B cell (primary cell): ENCODE data around the gene PCYOX1L. TPM values are rescaled to one million over a fixed set of nuclear protein-coding genes. Genes with fewer than 3 reads are reported as not detected.

ENCODE experiments used
- ATAC-seq: fragments of 200-7000 bp; cut with Tn5 transposase; one replicate; pipeline ENCODE4 v1.10.0; 2021; ENCODE audit warnings: low read depth, mild to moderate bottlenecking, moderate number of reproducible peaks, moderate library complexity
- CTCF ChIA-PET: fragments of 350-600 bp; sonication (Branson Sonifier 250); formaldehyde crosslinking; loops from one replicate; lab custom pipeline; 2021; ENCODE audit warnings: antibody characterized with exemption, inconsistent platforms; lab: Charles Lee
- POLR2A ChIA-PET: fragments of 350-600 bp; sonication (Branson Sonifier 250); formaldehyde crosslinking; loops from one replicate; lab custom pipeline; 2021; ENCODE audit warnings: antibody characterized with exemption; lab: Charles Lee
- DNase-seq: peaks from one replicate; pipeline ENCODE4 v3.0.0; 2013
- H2AFZ ChIP-seq: 2 replicates; pipeline ENCODE4 v1.6.1; 2012; ENCODE audit warnings: mild to moderate bottlenecking, low read depth, low read length; ENCODE audit not compliant: insufficient read depth, poor library complexity, severe bottlenecking
- H3K27ac ChIP-seq, 2 donors: 1 replicate in 1 of 2; 2 replicates in 1 of 2; pipeline ENCODE4 v1.5.1; 2012 to 2013; ENCODE audit warnings: low read length in 2 of 2, mild to moderate bottlenecking in 2 of 2, moderate library complexity in 1 of 2
- H3K27me3 ChIP-seq, 4 experiments: fragments of 200-600 bp in 1 of 4; sonication (generic) in 1 of 4; replicated peaks in 1 of 4; 1 replicate in 2 of 4; 2 replicates in 2 of 4; pipeline versions ENCODE4 v1.6.1 to v1.7.0; 2013 to 2016; ENCODE audit warnings: low read length in 3 of 4, mild to moderate bottlenecking in 2 of 4, mixed read lengths in 1 of 4, moderate library complexity in 1 of 4; ENCODE audit not compliant: insufficient read depth in 4 of 4, control insufficient read depth in 3 of 4; ENCODE audit errors: control extremely low read depth in 1 of 4
- H3K36me3 ChIP-seq, 2 experiments: replicated peaks in 1 of 2; 1 replicate in 1 of 2; 2 replicates in 1 of 2; pipeline versions ENCODE4 v1.6.1 to v1.7.1; 2013; ENCODE audit warnings: low read length in 1 of 2; ENCODE audit not compliant: insufficient read depth in 2 of 2, control insufficient read depth in 1 of 2; ENCODE audit errors: control extremely low read depth in 1 of 2, extremely low read depth in 1 of 2
- H3K4me1 ChIP-seq, 2 donors: fragments of 200-600 bp in 1 of 2; sonication (generic) in 1 of 2; 1 replicate in 1 of 2; 2 replicates in 1 of 2; pipeline versions ENCODE4 v1.5.1 to v1.6.1; 2013 to 2017; ENCODE audit warnings: low read length in 2 of 2; ENCODE audit not compliant: control insufficient read depth in 2 of 2, insufficient read depth in 2 of 2
- H3K4me2 ChIP-seq: replicated peaks from 2 replicates; pipeline ENCODE3; 2012; ENCODE audit warnings: mild to moderate bottlenecking, low read depth, low read length; ENCODE audit not compliant: poor library complexity, severe bottlenecking
- H3K4me3 ChIP-seq, 5 experiments: fragments of 200-600 bp in 1 of 5; sonication (generic) in 1 of 5; 1 replicate in 3 of 5; 2 replicates in 2 of 5; pipeline versions ENCODE4 v1.5.1 to v1.7.0; 2011 to 2016; ENCODE audit warnings: low read length in 4 of 5, mild to moderate bottlenecking in 4 of 5, low read depth in 2 of 5, control low read depth in 1 of 5, moderate library complexity in 1 of 5; ENCODE audit not compliant: insufficient read depth in 1 of 5; ENCODE audit errors: control extremely low read depth in 1 of 5, extremely low read depth in 1 of 5
- H3K79me2 ChIP-seq: fragments of 200-600 bp; sonication (generic); one replicate; pipeline ENCODE4 v1.6.0; 2016; ENCODE audit warnings: low read length; ENCODE audit not compliant: control insufficient read depth, insufficient read depth
- H3K9ac ChIP-seq: fragments of 200-600 bp; sonication (generic); 2 replicates; pipeline ENCODE4 v1.6.1; 2017; ENCODE audit warnings: mild to moderate bottlenecking, low read length, moderate library complexity
- H3K9me3 ChIP-seq, 3 donors: one replicate each; pipeline versions ENCODE4 v1.6.1 to v1.7.1; 2013; ENCODE audit warnings: low read length in 2 of 3; ENCODE audit not compliant: control insufficient read depth in 2 of 3, insufficient read depth in 1 of 3; ENCODE audit errors: control extremely low read depth in 1 of 3
- H4K20me1 ChIP-seq: 2 replicates; pipeline ENCODE4 v1.6.0; 2012; ENCODE audit warnings: mild to moderate bottlenecking, low read length; ENCODE audit not compliant: insufficient read depth, control insufficient read depth, poor library complexity, severe bottlenecking
- H3K27ac Mint-ChIP-seq: one replicate; pipeline ENCODE4 v1.8.0; 2021; ENCODE audit warnings: mixed read lengths
- H3K27me3 Mint-ChIP-seq: one replicate; pipeline ENCODE4 v1.8.0; 2021; ENCODE audit warnings: mixed read lengths
- H3K4me1 Mint-ChIP-seq: one replicate; pipeline ENCODE4 v1.8.0; 2021; ENCODE audit warnings: mixed read lengths
- H3K4me3 Mint-ChIP-seq: one replicate; pipeline ENCODE4 v1.8.0; 2021; ENCODE audit warnings: mixed read lengths
- H3K9me3 Mint-ChIP-seq: one replicate; pipeline ENCODE4 v1.8.0; 2022; ENCODE audit warnings: mixed read lengths; ENCODE audit not compliant: insufficient read depth
- EZH2 ChIP-seq: IDR thresholded peaks from 2 replicates; pipeline ENCODE4 v1.6.1; 2012; ENCODE audit warnings: borderline replicate concordance, low read depth, mild to moderate bottlenecking, moderate library complexity, low read length; ENCODE audit not compliant: insufficient read depth, poor library complexity, severe bottlenecking
- WGBS: methylation state at CpG from one replicate; pipeline ENCODE4 v1.1.5; 2013; ENCODE audit warnings: missing lambda C conversion rate; ENCODE audit not compliant: insufficient coverage; 5-methylcytosine and 5-hydroxymethylcytosine counted together
- intact Hi-C: fragments of 100-400 bp; cut with micrococcal nuclease; formaldehyde crosslinking; loops from one replicate; pipeline ENCODE4 v1.10.0; 2022
- polyA minus RNA-seq: library from RNA; depleted of rRNA, polyadenylated mRNA; stranded (reverse); fragments of >200 nt; gene quantifications from 2 replicates; pipeline ENCODE4 v1.2.3, GENCODE V29; 2012
- polyA plus RNA-seq: library from polyadenylated mRNA; depleted of rRNA; stranded (reverse); fragments of >200 nt; gene quantifications from 2 replicates; pipeline ENCODE4 v1.2.3, GENCODE V29; 2012
- total RNA-seq, 2 donors: library from RNA; stranded (reverse); fragments of 120-200 nt in 1 of 2; gene quantifications; 1 replicate in 1 of 2; 2 replicates in 1 of 2; pipeline versions ENCODE4 v1.2.3 to v1.2.4, GENCODE V29; 2013 to 2022
- TF ChIP-seq, protein P1 (sequence below): fragments of 200-600 bp; IDR thresholded peaks from one replicate; pipeline ENCODE4 v1.8.0; 2022; ENCODE audit warnings: antibody characterized with exemption, mild to moderate bottlenecking

Gene PCYOX1L, protein sequence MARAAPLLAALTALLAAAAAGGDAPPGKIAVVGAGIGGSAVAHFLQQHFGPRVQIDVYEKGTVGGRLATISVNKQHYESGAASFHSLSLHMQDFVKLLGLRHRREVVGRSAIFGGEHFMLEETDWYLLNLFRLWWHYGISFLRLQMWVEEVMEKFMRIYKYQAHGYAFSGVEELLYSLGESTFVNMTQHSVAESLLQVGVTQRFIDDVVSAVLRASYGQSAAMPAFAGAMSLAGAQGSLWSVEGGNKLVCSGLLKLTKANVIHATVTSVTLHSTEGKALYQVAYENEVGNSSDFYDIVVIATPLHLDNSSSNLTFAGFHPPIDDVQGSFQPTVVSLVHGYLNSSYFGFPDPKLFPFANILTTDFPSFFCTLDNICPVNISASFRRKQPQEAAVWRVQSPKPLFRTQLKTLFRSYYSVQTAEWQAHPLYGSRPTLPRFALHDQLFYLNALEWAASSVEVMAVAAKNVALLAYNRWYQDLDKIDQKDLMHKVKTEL
- total RNA-seq (11.7 and 13.5 TPM in 2 replicates), polyA plus RNA-seq (19.4 and 22.0 TPM in 2 replicates), polyA minus RNA-seq (8.4 and 13.1 TPM in 2 replicates)
- 10.2 TPM for total RNA-seq (2013)

- peaks cover 0 to 3% (median 0%) of the 10 kb centered on the region in 3 donors for H3K9me3 ChIP-seq
- H3K27me3 Mint-ChIP-seq = no peaks in the 10 kb centered on the region
- H3K27ac Mint-ChIP-seq = peak within 1 kb of the TSS; percentile 85
- H3K9ac ChIP-seq = peak within 1 kb of the TSS; percentile 72
- peak within 1 kb of the TSS; percentile 38 to 82 (median 76) for H3K4me3 ChIP-seq
- H3K27ac ChIP-seq = peak within 1 kb of the TSS; percentile 38 to 69
- TF ChIP-seq, protein P1, sequence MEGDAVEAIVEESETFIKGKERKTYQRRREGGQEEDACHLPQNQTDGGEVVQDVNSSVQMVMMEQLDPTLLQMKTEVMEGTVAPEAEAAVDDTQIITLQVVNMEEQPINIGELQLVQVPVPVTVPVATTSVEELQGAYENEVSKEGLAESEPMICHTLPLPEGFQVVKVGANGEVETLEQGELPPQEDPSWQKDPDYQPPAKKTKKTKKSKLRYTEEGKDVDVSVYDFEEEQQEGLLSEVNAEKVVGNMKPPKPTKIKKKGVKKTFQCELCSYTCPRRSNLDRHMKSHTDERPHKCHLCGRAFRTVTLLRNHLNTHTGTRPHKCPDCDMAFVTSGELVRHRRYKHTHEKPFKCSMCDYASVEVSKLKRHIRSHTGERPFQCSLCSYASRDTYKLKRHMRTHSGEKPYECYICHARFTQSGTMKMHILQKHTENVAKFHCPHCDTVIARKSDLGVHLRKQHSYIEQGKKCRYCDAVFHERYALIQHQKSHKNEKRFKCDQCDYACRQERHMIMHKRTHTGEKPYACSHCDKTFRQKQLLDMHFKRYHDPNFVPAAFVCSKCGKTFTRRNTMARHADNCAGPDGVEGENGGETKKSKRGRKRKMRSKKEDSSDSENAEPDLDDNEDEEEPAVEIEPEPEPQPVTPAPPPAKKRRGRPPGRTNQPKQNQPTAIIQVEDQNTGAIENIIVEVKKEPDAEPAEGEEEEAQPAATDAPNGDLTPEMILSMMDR = no peak
- no peak for TF ChIP-seq EZH2
- peak within 1 kb of the TSS; percentile 95 for H3K4me3 Mint-ChIP-seq
- H3K9me3 Mint-ChIP-seq = no peaks in the 10 kb centered on the region
- ChIA-PET POLR2A (interaction anchor here (0.5 to 1.0 kb wide), 2 partner anchors 13 to 195 kb away, joined by 3 to 4 read pairs; no protein-coding TSS in a partner anchor), CTCF (interaction anchor here (0.7 to 3.1 kb wide), 11 partner anchors 10 to 203 kb away, joined by 3 to 14 read pairs (median 3); partner anchors contain the start of gene GRPEL2)
- H3K4me1 ChIP-seq = peaks cover 12 to 15% of the 10 kb centered on the region in 2 donors
- peaks cover 18% of the 10 kb centered on the region for H3K4me1 Mint-ChIP-seq
- peak; percentile 95 for DNase-seq
- H3K27me3 ChIP-seq = no peaks in the 10 kb centered on the region
- WGBS = under 1% methylated on average over 57 of the region's 61 CpGs
- ATAC-seq = peak; percentile 99
- intact Hi-C loops = loop anchor here (1.0 to 10.0 kb wide), 7 partner anchors 10 to 975 kb away; partner anchors contain the start of genes CSNK1A1, FBXO38, GRPEL2 and PPARGC1B
- H3K4me2 ChIP-seq = peak within 1 kb of the TSS; percentile 93
- no peaks in the 10 kb centered on the region for H4K20me1 ChIP-seq
- H2AFZ ChIP-seq = peak within 1 kb of the TSS; percentile 89
- H3K79me2 ChIP-seq = peaks cover 16% of the 10 kb centered on the region
- peaks cover 3 to 11% of the 10 kb centered on the region in 2 experiments for H3K36me3 ChIP-seq
These were observed at the start of gene PCYOX1L for GRCh38 chr5:149357370-149358293. Gene PCYOX1L, plus strand, starts transcription at chr5:149358046. Its CDS starts 23 bp downstream, at chr5:149358069.
